ENCODE measurements around the gene GMEB1.

Gene GMEB1

GRCh38 chr1:28751315-28752060 is 82.9 kb downstream of the GMEB1 start:
- DNase-seq: peak; percentile 19

DNA sequence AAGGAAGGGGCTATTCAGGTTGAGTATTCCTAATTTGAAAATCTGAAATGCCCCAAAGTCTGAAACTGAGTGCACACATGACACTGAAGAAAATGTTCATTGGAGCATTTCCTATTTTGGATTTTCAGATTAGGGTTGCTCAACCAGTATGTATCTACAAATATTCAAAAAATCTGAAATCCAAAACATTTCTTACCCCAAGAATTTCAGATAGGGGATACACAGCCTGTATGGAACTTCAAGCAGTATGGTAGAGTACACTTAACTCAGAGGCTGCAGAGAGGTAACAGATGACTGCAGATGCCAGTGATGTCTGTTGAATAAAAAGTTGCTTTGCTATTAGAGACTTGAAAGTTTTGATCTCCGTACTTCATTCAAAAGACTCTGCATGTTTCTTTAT is 87.1 kb downstream of the GMEB1 start:
- no peak for DNase-seq

DNA sequence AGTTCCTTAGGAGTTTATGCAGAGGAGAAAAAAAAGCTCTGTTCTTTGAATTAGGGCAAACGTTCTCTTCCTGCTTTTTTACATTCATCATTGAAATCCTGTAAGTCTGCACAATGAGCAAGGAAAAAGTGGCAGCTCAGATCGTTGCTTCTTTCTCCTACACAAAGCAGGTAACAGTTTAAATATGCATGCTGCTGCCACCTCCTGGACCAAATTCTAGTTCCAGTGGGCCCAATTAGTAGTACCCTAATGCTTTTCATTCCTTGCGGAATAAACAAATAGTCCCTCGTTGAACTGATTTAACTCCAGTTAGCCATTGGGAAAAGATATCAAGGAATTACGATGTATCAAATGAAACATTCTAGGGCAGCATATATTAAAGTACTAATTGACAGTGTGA is 88.3 kb downstream of the GMEB1 start:
- DNase-seq: no peak

- DNase-seq: no peak
These were observed 89.8 kb downstream of the GMEB1 start for GRCh38 chr1:28758420-28758819.

- no peak for DNase-seq
These were observed 90.7 kb downstream of the GMEB1 start for GRCh38 chr1:28759257-28759656.

GRCh38 chr1:28761189-28761588 is 92.6 kb downstream of the GMEB1 start:
- DNase-seq: no peak

- DNase-seq: no peak
These were observed 98.1 kb downstream of the GMEB1 start for GRCh38 chr1:28766532-28767183.

All from OCI-M1 (cell line).